Stimulated activated CD8-positive, alpha-beta memory T cell treated with anti-CD3 and anti-CD28 coated beads, Interleukin-7, amount 100 ng/mL, for 24 hours (primary cell): ENCODE data around the gene BLID.

Experiments
- DNase-seq: peaks from one replicate; pipeline ENCODE4 v3.0.0-alpha.2; 2020; ENCODE audit warnings: low read depth

The BLID gene, protein sequence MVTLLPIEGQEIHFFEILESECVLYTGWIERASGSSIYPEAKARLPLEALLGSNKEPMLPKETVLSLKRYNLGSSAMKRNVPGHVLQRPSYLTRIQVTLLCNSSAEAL

DNA sequence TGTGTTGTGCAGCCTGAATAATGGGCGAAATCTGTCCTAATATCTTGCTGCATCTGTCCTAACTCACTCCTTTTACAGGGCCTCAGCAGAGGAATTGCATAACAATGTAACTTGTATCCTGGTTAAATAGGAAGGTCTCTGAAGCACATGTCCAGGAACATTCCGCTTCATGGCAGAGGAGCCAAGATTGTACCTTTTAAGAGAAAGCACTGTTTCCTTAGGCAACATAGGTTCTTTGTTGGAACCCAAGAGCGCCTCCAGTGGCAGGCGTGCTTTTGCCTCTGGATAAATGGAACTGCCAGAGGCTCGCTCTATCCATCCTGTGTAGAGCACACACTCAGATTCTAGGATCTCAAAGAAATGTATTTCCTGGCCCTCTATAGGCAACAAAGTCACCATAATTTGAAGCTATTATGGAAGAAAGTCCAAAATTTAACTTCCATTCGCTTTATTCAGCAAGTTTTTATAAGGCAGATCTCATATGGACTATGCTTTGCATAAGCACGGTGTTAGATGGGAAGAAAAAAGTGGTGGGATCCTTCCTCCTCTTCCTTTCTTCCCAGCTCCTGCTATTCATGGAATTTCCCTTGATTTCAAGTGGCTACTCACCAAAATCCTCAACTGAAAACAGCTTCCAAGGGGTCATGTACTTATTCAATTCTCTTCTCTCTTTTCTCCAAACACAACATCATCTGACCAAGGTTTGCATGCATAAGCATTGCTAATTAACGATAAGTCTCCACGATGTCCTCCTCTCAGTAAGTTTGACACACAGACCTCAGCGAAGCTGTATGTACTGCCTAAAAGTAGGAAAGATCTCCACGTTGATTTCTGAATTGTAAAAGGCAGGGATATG lies at the start of gene BLID:
Gene BLID, minus strand, starts transcription at position 692 of the 856 bp plus-strand sequence. Its CDS starts 293 bp downstream, at position 399.
- no peak for DNase-seq

DNA sequence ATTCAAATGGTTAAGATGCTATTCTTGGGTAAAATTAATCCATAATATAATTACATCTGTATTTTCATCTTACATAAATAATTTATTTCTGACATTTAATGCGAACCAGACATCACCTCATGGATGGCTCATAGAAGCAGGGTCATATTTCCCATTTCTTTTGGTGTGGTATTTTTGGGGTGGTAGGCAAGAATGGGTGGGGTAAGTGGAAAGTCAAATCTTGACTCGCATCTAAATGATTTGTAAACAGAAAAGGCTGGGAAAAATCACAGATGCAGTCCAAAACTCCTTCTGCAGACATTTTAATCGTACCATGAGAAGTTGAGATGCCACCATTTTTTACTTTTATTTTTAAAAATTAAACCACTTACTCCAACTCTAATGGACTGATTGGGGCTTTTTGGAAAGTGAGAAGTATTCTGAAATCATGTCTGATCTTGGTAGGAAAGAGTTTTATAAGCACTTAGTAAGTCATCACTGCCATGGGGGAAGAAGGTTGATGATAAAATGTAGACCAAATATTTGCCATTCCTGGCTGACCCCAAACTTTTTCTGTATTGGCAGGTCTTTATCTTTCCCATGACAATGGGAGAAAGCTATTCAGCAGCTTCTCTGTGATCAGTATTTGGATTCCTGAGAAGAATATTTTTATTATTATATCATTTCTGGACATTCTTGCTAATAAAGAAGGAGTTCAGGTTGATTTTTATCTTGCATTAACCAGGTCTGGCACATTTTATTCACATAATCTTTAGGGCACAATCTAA lies 47.2 kb upstream of the BLID start:
- no peak for DNase-seq

DNA sequence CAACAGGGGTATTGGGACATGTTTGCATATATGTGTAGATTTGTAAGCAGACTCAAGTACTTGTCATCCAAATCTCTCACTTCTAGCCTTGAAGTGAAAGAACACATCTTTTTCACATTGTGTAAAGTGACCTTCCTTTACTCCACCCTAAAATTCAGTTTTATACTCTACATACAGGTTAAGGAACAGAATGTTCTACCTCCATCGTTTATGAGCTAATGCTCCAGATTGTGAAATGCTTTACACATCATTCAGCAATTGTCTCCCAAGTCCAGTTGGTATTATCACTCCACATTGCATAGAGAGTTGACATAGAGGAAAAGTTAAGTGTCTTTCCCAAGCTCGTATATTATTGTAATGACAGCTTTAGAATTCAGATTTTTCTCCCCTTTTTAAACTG lies 46.1 kb upstream of the BLID start:
- DNase-seq: no peak

DNA sequence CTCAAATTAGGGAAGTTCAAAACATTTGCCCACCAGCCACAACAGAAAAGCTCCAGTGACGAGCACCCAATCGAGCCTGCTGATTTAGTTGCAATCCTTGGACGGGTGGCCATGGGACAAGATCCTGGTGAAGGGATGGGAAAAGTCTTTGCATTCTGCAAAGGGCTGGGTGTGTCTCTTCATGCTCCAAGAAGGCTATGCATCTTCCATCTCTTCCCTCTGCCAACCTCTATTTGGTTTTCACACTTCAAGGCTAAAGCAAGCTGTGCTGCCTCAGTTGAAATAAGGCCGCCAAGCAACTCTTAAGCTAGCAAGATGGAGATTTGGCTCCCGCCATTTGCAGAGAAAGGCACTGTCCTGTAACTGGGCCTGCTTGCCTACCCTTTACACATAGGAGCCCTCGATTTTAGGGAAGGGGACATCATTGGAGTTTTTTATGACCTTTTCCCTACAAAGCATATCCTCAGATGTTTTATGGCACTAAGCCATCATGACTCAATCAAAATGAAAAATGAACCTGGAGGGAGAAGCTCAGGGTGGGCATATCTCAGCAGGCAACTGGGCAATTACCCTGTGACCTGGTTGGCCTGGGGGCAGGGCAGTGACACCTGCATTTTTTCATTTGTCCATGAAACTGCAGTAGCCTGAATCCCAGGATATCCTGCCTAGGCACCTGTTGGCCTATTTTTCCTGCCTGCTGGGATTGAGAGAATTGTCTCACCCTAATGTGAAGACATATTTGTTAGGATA lies 45.0 kb upstream of the BLID start:
- no peak for DNase-seq

DNA sequence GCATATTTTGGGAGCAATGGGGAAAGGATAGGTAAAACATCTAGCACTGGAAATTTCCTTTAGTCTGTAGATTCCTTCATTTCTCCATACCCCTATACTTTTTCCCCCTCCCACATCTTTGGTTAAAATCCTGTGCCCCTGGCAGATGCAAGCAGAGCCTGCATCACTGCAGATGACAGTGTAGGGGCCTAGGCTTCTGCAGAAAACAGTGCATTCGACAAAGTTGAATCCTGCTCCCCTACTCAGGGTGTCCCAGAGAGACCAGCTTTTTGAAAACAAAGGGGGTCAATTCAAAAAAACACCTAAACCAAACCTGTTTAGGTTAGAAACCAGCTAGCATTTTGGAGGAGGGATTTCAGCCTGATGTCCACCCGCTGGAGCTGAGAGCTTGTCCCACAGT lies 43.8 kb upstream of the BLID start:
- no peak for DNase-seq

DNA sequence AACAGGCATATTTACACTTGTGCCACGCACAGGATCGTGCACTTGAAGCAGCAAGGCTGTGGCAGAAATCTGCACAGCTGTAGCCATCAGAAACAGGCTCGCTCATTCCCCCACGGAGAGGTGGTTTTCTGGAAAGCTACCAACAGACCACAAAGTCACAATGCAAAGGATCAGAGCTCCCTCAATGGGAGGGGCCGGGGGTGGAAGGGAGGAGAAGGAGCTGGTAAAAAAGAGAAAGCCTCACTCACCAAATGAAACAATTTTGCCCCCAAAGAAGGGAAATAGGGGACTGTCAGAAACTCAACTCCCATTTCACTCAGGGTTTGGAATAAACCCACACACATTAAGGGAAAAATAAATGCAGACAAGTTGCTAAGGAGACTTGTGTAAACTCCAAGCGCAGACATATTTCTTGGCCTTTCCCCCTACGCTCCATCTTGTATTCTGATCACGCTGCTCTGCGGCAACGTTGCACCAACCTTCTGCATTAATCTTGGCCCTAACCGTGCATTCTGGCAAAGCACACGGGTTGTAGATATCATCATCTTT lies 43.2 kb upstream of the BLID start:
- no peak for DNase-seq

DNA sequence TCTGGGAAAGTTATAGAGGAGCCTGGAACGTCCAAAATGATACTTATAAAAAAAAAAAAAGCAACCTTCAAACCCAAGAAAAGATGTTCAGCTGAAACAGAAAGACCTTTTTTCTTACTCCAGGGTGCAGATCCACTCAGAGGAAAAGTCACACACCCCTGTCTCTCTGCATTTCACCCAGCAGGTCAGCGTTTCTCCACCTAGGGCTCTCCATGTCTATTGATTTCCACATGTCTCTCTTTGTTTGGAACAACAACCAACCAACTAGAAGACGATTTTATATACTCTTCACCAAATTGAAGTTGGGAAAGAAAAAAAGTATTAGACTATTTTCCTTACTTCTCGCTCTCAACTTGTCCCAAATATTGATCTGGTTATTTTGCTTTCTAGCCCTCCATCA lies 42.2 kb upstream of the BLID start:
- DNase-seq: no peak

DNA sequence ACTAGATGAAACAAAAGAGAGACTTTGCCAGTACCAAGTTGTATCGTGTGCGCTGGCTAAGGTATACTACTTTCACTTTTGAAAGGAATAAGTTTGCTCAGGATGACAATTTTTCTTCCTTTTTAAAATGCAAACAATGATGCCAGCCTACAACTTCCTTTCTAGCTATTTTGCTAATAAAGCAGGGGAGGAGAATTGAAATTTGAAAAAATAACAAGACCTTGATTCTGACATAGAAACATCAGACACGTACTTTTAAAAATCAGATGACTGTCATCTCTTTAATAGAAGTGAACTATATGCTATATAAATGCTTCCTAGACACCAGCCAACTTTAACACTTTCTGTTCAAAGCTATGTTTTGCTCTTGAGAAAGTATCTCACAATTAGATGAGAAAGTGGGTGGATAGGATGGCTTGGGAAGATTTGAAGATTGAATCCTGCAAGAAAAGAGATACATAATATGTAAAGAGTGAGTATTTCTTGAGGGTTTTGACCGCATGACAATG lies 41.7 kb upstream of the BLID start:
- no peak for DNase-seq

DNA sequence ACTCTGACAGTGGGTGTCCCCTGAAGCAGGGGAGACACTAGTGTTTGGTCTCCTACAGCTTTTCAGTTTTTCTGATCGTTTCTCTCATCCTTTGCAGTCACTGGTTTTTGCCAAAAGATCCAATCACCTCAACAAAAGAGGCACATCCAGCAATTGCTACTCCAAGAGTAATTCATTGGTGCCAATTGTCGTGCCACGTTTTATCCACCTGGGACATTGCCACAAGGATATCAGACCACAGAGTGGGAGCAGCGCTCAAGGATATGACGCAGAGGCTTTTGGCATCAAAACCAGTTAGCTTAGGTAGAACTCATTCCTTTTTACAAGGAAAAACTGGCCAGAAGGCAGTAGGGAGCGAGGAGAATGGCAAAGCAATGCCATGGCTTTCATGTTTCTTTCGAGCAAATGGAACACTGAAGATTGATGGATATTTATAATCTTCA lies 40.9 kb upstream of the BLID start:
- no peak for DNase-seq

DNA sequence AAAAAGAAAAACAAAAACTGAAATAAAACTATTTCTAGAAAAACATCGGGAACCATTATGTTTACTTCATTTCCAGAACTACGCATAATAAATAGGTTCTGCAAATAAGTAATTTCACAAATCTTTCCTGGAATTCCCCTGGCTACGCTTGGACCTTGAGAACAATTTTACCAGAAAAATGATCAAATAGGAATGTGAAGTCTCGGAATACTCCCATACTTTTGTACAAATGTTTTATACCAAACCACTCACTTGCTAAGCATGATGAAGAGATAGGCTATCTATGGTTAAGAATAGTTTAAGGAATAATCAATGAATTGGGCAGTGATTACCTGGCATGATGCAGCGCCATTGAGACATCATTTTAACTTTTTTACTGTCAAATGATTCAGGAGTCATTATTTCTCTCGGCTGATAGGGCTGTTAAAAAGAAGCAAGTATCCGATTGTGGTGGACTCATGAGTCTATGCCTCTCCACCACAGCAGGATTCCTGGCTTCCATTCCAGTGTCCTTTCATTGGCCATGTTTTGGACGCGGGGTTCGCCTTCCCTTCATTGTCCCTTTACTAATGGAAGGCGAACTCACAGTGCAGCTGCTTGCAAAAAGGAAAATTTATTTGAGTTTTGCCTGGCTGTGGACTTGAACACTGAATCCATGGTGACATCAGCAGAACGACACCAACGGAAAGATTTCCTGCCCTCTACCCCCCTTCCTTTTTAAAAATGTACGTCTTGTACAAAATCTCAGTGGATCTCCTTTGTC lies 39.9 kb upstream of the BLID start:
- no peak for DNase-seq

DNA sequence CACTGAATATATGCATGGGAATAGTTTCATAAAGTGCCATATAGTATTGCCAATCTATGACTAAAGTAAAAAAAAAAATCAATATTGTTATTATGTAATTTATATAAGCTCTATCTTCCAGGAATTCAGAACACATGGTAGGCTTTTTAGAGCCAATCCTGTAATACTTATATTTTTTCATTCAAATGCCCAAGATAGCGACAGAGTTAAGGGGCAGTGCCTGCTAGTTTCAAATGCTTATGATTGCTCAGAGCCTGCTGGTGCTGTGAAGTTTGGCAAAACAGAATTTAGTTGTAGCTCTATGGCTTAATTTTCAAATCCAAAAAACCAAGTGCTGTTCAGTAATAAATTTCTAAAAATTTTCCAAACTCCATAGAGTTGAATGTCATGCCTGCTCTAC lies 39.0 kb upstream of the BLID start:
- DNase-seq: no peak

DNA sequence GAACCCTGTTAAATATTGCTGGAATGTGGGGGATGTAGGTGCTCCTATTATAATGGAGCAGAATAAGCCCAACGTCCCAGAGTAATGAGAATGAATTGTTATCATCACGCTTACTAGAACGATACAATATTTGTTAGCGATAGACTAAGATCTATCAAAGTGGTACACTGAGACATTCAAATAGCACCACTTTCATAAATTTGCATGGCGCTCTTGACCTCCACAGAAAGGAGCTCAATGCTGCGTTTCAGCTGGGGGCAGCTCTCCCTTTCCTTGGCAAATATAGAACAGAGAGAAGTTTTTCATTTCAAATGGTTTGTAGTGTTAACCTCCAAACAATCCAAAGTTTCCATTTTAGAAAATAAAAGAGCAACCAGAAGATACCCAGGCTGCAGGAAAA lies 38.2 kb upstream of the BLID start:
- no peak for DNase-seq

DNA sequence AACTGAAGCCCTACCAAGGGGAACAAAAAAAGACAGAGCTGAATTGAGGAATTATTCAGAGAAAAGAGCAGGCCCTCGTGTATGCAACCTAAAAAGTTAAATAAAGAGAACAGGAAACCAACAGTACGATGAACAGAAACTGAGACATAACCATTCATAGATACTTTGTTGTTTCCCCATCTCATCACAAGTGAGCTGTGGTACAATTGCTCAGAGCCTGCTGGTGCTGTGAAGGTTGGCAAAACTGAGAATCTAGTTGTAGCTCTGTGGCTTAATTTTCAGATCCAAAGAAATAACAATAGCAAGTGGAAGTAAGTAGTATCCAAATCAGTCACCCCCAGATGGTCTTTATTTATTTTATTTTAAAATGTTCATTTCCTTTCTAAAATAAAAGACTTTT lies 37.7 kb upstream of the BLID start:
- no peak for DNase-seq

DNA sequence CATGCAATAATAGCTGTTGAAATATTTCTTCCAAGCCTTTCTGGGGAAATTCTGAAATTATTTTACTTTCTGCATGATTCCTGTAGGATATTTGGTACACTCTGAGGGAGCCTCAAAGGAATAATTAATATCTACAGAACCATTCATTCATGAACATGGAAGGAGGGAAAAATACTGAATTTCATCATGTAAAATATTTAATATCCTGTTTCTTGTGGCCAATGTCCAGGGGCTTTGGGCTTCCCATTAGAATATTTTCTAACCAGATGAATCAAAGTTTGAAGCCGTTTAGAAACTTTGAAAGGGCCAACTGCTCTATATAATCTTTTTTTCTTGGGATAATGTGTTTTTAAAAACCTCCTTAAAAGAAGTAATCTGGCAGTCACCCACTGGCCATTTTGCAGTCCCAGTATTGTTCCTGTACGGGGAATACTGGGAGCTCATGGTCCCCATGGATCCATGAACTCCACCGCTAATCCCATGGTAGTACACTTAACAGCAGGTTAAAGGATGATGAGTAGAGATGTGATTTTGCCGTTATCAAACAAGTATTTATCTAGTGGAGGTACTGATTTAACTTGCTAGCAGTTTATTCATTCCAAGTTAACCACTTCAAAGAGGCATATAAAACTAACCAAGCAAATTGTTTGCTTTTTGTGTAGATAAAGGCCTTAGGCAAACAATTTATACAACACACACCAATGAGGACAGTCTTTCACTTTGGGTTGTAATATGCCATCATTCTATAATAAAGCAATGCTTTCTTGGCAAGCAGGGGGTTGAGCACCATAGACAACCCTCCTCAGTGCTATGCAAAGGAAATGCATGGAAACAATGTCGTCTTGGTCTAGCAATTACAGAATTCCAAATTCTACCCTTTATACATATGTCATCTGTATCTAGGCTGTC lies 34.5 kb upstream of the BLID start:
- DNase-seq: no peak

DNA sequence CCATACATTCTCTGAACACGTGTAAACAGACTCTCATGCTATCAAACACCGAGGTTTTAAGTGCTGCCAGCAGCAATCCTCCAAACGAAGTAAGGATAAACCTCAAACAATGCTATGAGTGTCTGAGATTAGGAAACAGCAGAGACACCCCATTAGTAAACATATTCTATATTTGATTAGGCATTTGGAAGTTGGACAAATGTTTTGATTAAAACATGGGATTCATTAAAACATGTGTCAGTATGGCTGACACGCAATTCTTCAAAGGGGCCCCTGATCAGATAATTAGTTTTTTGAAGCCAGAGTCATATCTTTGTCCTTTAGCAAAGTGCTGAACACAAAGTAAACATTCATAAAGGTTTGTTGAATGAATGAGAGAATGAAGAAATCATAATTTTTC lies 33.2 kb upstream of the BLID start:
- no peak for DNase-seq

DNA sequence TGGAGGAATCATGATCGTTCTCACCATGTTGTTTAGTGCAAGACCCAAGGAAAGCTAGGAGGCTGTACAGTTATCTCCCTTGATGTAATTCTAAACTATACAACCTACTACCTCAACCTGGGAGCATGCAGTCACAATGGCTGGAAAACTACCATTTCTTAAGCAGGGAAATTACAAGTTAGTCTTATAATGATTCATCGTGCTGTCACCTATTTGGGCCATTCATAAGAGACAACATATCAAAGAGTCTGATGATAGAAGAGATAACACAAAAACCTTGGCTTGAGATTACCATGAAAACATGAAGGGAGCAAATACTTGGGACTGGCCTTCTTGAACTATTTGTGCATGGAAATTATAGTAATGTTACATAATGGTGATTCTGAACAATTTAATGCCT lies 30.5 kb upstream of the BLID start:
- DNase-seq: no peak

DNA sequence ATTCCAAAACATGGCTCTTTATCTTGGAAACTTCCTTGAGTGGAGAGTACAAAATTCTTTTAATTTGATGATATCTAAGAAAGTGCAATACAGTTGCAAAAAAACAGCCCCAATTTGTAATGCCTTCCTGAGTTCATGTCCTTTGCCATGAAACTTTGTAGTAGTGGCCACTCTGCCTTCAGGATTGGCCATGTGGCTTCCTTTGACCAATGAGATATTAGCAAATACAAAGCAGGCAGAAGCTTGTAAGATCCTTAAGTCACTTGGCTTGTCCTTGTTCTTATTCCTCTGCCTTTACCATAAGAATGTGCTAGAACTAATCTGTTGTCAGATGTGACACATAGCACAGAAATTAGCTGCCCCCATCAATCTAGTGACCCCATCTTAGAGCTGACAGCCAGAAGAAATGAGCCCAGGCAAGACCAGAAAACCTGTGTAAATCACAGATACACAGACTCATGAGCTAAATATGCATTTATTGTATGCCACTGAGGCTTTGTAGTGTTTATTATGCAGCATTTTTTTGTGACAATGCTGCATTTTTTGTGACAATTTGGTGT lies 29.8 kb upstream of the BLID start:
- DNase-seq: no peak

DNA sequence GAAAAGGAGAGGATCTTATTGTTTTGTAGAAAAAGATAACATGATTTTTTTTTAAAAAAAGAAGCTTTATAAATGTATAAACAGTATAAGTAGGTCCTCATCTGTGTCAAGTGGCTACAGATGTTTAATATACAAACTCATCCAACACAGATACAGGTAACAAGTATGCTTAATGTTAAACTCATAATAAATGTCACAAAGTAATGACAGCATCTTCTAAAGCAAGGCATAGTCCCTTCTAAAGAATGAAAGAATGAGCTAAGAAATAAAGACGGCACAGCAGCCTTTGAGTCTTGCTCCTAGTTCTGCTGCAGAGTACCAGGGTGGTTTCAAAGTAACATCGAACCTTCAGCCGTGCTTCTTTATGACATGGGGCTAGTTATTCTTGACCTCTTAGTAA lies 28.7 kb upstream of the BLID start:
- no peak for DNase-seq

DNA sequence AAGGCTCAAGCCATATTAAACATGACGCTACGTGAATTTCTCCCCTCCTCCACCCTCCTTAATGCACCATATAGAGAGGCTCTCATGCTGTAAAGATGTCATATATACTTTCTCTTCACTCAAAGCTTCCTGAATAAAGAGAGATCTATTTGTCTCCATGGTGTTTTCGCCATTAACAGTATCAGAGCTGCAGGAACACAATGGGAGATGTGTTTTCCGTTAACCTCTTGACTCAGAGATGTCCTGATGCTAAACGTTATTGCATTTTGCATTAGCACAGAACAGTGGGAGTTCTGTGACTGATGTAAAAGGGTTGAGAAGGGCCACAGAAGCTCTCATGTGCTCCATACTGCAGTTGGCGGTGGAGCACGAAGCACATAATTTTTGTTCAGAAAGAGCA lies 25.7 kb upstream of the BLID start:
- no peak for DNase-seq

DNA sequence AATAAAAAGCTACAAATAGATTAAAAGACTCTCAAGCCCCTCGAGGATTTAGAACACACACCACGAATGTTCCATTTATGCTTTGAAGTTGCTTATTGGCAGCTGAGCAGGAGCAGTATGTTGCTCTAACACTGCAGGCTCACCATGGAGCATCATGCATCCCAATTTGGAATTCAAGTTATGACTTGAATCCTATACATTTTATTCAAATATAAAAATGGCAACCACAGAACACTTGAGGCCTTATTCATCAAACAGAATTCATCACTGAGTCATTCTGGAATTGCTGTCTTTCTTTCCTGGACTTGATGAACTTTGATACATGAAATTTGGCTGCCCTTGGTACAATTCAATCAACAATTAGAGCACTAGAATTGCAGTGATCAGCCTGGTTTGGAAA lies 24.5 kb upstream of the BLID start:
- DNase-seq: no peak
